Measurements from ENCODE around the gene MEF2C.
A peak's percentile ranks its signal among the peaks of the same experiment; 100 is the strongest.

MEF2C gene

DNA sequence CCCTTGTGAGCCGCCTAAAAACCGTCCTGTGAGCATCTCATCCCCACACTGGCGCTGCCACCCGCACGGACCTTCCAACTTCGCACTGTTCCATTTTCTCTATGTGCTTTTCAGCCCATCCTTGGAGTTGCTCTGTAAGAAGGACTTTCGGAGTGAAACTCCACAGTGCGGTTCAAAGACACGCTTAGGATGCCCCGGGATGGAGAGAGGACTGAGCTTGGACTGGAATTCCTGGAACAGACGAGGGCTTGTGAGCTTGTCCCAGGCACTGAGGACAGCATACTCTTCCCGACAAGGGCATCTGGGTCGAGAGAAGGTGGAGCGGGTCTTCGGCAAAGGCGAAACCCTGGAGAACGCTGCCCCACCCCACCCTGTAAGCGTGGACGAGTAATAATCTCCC is 187.8 kb downstream of the MEF2C start:
- H3K4me3 ChIP-seq (ENCODE audit: low read length): no peak overlapping the region
- TF ChIP-seq, protein P1, sequence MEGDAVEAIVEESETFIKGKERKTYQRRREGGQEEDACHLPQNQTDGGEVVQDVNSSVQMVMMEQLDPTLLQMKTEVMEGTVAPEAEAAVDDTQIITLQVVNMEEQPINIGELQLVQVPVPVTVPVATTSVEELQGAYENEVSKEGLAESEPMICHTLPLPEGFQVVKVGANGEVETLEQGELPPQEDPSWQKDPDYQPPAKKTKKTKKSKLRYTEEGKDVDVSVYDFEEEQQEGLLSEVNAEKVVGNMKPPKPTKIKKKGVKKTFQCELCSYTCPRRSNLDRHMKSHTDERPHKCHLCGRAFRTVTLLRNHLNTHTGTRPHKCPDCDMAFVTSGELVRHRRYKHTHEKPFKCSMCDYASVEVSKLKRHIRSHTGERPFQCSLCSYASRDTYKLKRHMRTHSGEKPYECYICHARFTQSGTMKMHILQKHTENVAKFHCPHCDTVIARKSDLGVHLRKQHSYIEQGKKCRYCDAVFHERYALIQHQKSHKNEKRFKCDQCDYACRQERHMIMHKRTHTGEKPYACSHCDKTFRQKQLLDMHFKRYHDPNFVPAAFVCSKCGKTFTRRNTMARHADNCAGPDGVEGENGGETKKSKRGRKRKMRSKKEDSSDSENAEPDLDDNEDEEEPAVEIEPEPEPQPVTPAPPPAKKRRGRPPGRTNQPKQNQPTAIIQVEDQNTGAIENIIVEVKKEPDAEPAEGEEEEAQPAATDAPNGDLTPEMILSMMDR (conservative IDR thresholded peaks at IDR 0.05; ENCODE audit: low read length): no peak
- DNase-seq (ENCODE audit: low read depth): no peak

DNA sequence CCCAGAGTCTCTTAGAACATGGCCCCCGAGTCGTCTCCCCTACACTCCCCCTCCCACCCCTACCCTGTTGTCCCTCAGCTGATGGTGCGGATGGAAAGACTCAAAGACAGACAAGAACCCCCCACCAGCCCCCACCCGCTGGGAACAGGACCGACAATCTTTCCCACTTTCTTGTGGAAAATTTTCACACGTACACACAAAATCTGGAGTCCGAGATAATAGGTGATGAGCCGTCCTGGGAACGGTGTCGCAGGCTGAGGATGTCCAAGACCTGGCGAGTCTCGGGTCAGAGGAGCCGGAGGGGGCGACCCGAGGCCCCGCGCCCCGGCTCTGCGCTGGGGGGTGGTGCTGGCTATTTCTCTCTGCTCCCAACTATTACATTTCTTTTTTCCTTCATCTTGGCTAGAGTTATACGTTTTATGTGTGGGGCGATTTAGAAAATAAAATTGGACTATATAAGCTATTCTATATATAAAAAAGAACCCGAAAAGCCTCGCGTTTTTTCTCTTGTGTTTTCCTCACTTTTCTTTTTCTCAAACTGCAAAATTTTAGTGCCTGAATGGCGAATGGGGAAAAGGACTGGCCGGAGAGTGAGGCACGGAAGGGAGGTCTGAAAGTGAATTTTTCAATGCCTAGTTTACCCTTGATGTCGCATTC is 188.8 kb downstream of the MEF2C start:
- TF ChIP-seq, protein P1 (conservative IDR thresholded peaks at IDR 0.05; ENCODE audit: low read length): no peak
- no peak overlapping the region for H3K4me3 ChIP-seq (ENCODE audit: low read length)
- DNase-seq (ENCODE audit: low read depth): no peak

DNA sequence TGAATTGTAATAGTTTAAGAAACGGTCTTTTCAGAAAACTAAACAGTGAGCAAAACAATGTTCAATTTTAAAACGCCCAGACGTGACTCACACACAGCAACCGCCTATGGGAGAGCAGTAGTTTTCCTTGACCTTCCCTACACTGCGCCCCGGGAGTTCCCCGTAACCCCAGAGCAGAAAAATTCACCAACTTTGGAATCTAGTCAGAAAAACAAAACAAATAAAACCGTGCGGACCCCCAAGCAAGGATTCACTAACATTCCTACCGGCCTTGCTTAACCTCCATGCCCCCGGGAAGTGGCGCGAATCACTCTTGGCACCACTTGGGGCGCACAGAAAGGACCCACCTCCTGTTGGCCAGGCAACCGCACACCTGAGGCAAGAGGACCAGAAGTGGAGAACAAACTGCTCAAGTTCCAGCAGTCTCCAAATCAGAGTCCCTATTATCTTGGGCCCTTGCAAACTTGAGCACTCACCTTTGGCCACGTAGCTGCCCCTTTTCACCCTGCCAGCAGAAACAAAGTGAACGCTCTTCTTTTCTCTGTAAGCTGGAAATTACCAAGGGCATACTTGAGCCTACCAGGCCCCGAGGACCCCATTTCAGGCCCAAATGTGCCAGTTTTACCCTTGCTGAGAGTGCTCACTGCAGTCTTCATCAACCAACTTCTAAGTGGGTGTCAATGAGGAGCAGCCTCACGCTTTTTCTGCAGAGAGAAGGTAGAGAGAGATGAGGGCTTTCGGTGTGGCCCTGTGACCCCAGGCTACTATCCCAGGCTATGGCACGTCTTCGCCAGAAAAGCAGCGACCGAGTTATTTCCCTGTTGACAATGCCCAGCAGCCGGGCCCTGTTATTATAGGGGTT is 189.7 kb downstream of the MEF2C start:
- no peak overlapping the region for H3K4me3 ChIP-seq (ENCODE audit: low read length)
- TF ChIP-seq, protein P1 (conservative IDR thresholded peaks at IDR 0.05; ENCODE audit: low read length): no peak
- no peak for DNase-seq (ENCODE audit: low read depth)

DNA sequence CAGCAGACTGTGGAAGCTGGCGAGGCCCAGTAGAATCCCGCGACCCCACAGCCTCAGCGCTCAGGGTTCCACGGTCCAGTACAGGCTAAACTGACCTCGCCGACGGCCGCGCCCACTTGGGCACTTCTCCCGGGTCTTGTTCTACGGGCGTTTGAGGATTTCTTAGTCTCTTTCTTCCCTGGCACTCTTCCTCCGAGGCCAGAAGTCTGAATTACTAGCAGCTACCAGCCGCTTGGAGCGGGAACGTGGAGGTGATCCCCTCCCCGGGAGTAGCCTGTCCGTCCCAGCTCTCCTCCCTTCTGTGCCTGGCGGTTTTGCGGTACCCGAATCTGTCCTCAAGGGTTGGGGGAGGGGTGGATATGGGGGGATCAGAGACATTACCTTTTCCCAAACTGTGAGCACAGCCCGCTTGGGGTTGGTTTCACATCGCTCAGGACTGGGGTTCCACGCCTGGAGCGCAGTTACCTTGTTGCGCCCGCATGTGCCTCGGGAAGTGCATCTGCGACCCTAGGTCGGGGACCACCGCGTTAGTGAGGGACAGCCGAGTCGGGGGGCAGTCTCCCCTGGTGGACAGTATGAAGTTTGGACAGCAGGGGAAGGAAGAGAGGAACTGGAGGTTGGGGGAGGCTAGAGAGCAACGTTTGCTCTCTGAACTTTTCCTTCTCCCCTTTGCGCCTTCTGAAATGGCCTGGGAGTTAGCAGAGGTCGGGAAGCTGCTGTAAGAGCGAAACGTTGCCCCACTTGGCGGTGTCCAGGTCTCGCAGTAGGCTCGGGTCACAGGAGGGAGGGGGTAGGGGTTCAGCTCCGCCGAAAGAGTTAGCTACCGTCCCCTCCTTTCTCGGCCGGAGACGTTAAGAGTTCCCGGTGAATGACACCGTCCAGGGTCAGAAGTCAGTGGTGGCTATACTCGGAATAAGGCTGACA is 190.8 kb downstream of the MEF2C start:
- H3K4me3 ChIP-seq (ENCODE audit: low read length): peak overlapping the region; percentile 24
- TF ChIP-seq, protein P1 (conservative IDR thresholded peaks at IDR 0.05; ENCODE audit: low read length): no peak

DNA sequence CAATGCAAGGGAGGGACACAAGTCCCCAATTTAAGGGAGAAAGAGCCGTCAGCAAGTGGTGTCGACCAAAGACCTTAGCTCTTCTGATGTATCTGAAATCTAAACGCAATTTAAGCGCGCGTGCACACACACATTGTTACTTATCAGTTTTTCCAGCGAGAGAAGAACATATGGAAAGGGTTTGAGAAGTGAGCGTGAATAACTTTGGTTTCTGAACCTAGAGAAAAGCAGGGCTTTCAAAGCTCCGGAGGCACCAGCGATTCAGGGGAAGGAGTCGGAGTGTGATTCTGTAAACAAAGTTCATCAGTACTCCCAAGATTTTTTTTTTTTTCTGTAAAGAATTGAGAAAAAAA is 191.8 kb downstream of the MEF2C start:
- TF ChIP-seq, protein P1 (conservative IDR thresholded peaks at IDR 0.05; ENCODE audit: low read length): no peak
- DNase-seq (ENCODE audit: low read depth): no peak
- peak overlapping the region; percentile 48 for H3K4me3 ChIP-seq (ENCODE audit: low read length)

More for the DNA sequence above, 190.8 kb downstream of the MEF2C start:
- no peak for DNase-seq (ENCODE audit: low read depth)

DNA sequence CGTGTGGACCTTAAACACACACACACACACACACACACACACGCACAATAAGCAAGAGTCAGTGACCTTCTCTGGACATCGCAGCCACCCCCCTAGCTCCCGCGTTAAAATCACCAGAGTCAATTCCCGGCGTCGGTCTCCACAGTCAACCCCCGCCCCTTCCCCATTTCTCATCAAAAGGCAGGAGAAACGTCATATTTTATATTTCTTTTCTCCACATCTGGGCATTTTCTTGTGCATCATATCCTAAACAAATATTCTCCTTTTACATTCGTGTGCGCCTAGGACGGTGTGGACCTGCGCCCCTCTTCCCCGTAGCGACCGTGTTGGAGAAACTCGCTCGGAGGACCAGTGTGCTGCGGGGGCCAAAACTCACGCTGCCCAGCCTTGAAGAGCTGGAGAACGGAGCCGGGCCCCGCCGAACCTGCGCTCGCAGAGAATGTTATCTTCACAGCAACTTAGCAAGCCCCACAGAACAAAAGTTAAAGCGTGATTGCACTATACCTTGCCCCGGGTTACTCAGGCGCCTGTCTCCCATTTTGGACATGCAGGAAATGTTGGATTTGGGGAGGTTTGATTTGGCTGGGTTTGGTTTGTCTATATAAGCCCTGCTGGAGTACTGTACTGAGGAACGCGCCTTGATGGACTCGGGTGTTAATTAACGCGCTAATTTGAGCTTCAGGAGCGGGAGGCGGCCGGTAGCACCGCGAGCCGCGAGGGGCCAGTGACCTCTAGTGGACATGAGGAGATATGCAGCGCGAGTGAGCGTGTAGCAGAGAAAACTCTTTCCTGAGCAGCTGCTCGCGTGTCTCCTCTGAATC is 192.4 kb downstream of the MEF2C start:
- peak overlapping the region; percentile 48 for H3K4me3 ChIP-seq (ENCODE audit: low read length)
- DNase-seq (ENCODE audit: low read depth): peak; percentile 51
- TF ChIP-seq, protein P1 (conservative IDR thresholded peaks at IDR 0.05; ENCODE audit: low read length): peak; percentile 95

All from AG10803 (cell line).